ENCODE data around the gene GPA33. TPM values are rescaled to one million over a fixed set of nuclear protein-coding genes. Genes with fewer than 3 reads are reported as not detected.

GPA33 gene
- total RNA-seq, 1 donor from 2014 or later: 0.91 TPM

GRCh38 chr1:167071286-167071685 lies 18.9 kb downstream of the GPA33 start:
- Histone ChIP-seq H3K4me3 (no peak overlapping the region), H3K9me3 (replicated peaks) (no peaks in the 10 kb centered on the region), H3K27ac (replicated peaks) (no peak overlapping the region), H3K27me3 (ENCODE audit: low read depth) (peaks cover 2% of the 10 kb centered on the region), H3K36me3 (no peaks in the 10 kb centered on the region), H3K4me1 (peaks cover 4% of the 10 kb centered on the region)
- TF ChIP-seq CTCF (IDR thresholded peaks at IDR 0.05; ENCODE audit: borderline replicate concordance): no peak
- intact Hi-C loops (cut with micrococcal nuclease): no loop called here
- no peak for DNase-seq

- no peak for TF ChIP-seq CTCF (IDR thresholded peaks at IDR 0.05; ENCODE audit: borderline replicate concordance)
- no peak overlapping the region for H3K4me3 ChIP-seq
- intact Hi-C loops (cut with micrococcal nuclease): loop anchor here (5.0 kb wide), 2 partner anchors 374 to 469 kb away; no protein-coding TSS in a partner anchor
- no peak for DNase-seq
- no peaks in the 10 kb centered on the region for H3K36me3 ChIP-seq
- peaks cover 7% of the 10 kb centered on the region for H3K27me3 ChIP-seq (ENCODE audit: low read depth)
- no peaks in the 10 kb centered on the region for H3K9me3 ChIP-seq (replicated peaks)
- peaks cover 4% of the 10 kb centered on the region for H3K4me1 ChIP-seq
- no peak overlapping the region for H3K27ac ChIP-seq (replicated peaks)
These were observed 21.4 kb downstream of the GPA33 start for GRCh38 chr1:167068761-167069160.

- H3K27me3 ChIP-seq (ENCODE audit: low read depth): peaks cover 7% of the 10 kb centered on the region
These were observed 22.3 kb downstream of the GPA33 start for GRCh38 chr1:167067904-167068303.

GRCh38 chr1:167066333-167067122 lies 23.6 kb downstream of the GPA33 start:
- peak; percentile 72 for DNase-seq
- H3K27ac ChIP-seq (replicated peaks): no peak overlapping the region
- intact Hi-C loops (cut with micrococcal nuclease): loop anchor here (5.0 kb wide), 2 partner anchors 376 to 471 kb away; no protein-coding TSS in a partner anchor
- H3K36me3 ChIP-seq: no peaks in the 10 kb centered on the region
- H3K4me3 ChIP-seq: peak overlapping the region; percentile 42
- TF ChIP-seq CTCF (IDR thresholded peaks at IDR 0.05; ENCODE audit: borderline replicate concordance): peak; percentile 98
- peaks cover 4% of the 10 kb centered on the region for H3K4me1 ChIP-seq
- H3K9me3 ChIP-seq (replicated peaks): no peaks in the 10 kb centered on the region
- peaks cover 7% of the 10 kb centered on the region for H3K27me3 ChIP-seq (ENCODE audit: low read depth)

More at GRCh38 chr1:167067904-167068303, 22.3 kb downstream of the GPA33 start:
- Histone ChIP-seq H3K4me1 (peaks cover 4% of the 10 kb centered on the region), H3K36me3 (no peaks in the 10 kb centered on the region), H3K9me3 (replicated peaks) (no peaks in the 10 kb centered on the region), H3K27ac (replicated peaks) (no peak overlapping the region), H3K4me3 (no peak overlapping the region)
- TF ChIP-seq CTCF (IDR thresholded peaks at IDR 0.05; ENCODE audit: borderline replicate concordance): no peak
- DNase-seq: no peak
- intact Hi-C loops (cut with micrococcal nuclease): loop anchor here (5.0 kb wide), 2 partner anchors 374 to 469 kb away; no protein-coding TSS in a partner anchor

DNA sequence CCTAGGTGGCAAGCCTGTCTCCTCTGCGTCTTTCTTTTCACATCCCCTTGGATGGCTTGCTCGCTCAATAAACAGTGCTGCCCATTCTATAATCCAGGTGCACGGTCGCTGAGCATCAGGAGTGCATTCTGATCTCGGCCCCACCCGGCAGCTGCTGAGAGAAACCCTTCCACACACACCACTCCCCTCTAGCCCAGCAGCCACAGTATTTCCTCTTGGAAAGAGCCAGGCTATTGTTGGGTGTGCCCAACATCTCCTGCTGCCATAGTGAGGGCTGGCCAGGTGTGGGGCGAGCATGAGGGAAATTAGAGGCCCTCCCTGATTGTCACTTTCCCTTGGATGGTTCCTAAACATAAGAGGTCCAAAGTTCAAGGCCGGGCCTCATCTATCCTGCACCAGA lies 24.7 kb downstream of the GPA33 start:
- intact Hi-C loops (cut with micrococcal nuclease): loop anchor here (5.0 kb wide), 2 partner anchors 377 to 472 kb away; no protein-coding TSS in a partner anchor

More for the DNA sequence above, 24.7 kb downstream of the GPA33 start:
- peaks cover 7% of the 10 kb centered on the region for H3K27me3 ChIP-seq (ENCODE audit: low read depth)
- H3K4me3 ChIP-seq: no peak overlapping the region
- H3K27ac ChIP-seq (replicated peaks): no peak overlapping the region
- no peaks in the 10 kb centered on the region for H3K9me3 ChIP-seq (replicated peaks)
- no peak for TF ChIP-seq CTCF (IDR thresholded peaks at IDR 0.05; ENCODE audit: borderline replicate concordance)
- no peaks in the 10 kb centered on the region for H3K36me3 ChIP-seq
- no peak for DNase-seq
- H3K4me1 ChIP-seq: peaks cover 4% of the 10 kb centered on the region

Data from left ventricle myocardium inferior (tissue), 1 donor.